ENCODE measurements around the gene VIPR2. TPM values are rescaled to one million over a fixed set of nuclear protein-coding genes. Genes with fewer than 3 reads are reported as not detected.
"Not testable (repeated sequence)": the region's sequence is repeated elsewhere in the genome, so short reads cannot be mapped to it uniquely, and the experiment has no call there.

Gene VIPR2
- total RNA-seq, 1 donor from 2014 or later, result 4.6 TPM

GRCh38 chr7:158996214-158997109 lies 148.2 kb downstream of the VIPR2 start:
- no peak for DNase-seq (ENCODE audit: low spot score)

- DNase-seq (ENCODE audit: low spot score), result no peak
Measured at GRCh38 chr7:158995514-158995913, 149.2 kb downstream of the VIPR2 start.

- DNase-seq (ENCODE audit: low spot score), result no peak
Measured at GRCh38 chr7:158994687-158995086, 150.0 kb downstream of the VIPR2 start.

- DNase-seq (ENCODE audit: low spot score), result no peak
Measured at GRCh38 chr7:158993591-158993990, 151.1 kb downstream of the VIPR2 start.

GRCh38 chr7:158992759-158993158 lies 151.9 kb downstream of the VIPR2 start:
- DNase-seq (ENCODE audit: low spot score), result peak; percentile 49

- DNase-seq (ENCODE audit: low spot score), result no peak
Measured at GRCh38 chr7:158991824-158992621, 152.6 kb downstream of the VIPR2 start.

GRCh38 chr7:158988996-158989395 lies 155.7 kb downstream of the VIPR2 start:
- DNase-seq (ENCODE audit: low spot score), result no peak

GRCh38 chr7:158988302-158988862 lies 156.3 kb downstream of the VIPR2 start:
- DNase-seq (ENCODE audit: low spot score), result no peak

GRCh38 chr7:158987691-158988090 lies 157.0 kb downstream of the VIPR2 start:
- no peak for DNase-seq (ENCODE audit: low spot score)

- DNase-seq (ENCODE audit: low spot score), result no peak
Measured at GRCh38 chr7:158985583-158985982, 159.1 kb downstream of the VIPR2 start.

GRCh38 chr7:158984007-158984406 lies 160.7 kb downstream of the VIPR2 start:
- not testable (repeated sequence) for DNase-seq (ENCODE audit: low spot score)

GRCh38 chr7:158982080-158982479 lies 162.6 kb downstream of the VIPR2 start:
- DNase-seq (ENCODE audit: low spot score), result not testable (repeated sequence)

- no peak for DNase-seq (ENCODE audit: low spot score)
Measured at GRCh38 chr7:158979635-158980351, 164.9 kb downstream of the VIPR2 start.

- DNase-seq (ENCODE audit: low spot score), result no peak
Measured at GRCh38 chr7:158979023-158979529, 165.6 kb downstream of the VIPR2 start.

Measured in mesenteric fat pad (tissue), 1 donor.